SK-N-SH (cell line): ENCODE measurements around the gene SUPT3H. TPM values are rescaled to one million over a fixed set of nuclear protein-coding genes. Genes with fewer than 3 reads are reported as not detected.

Experiments
- CTCF ChIA-PET: fragments of 300-600, 350-600 bp; formaldehyde crosslinking; extraction: SDS; loops from one replicate; lab custom pipeline; 2021; lab: Yijun Ruan, JAX
- POLR2A ChIA-PET: fragments of 350-600 bp; sonication (Branson Sonifier 250); formaldehyde crosslinking; extraction: SDS; loops from one replicate; lab custom pipeline; 2020; ENCODE audit warnings: antibody characterized with exemption, inconsistent platforms; lab: Yijun Ruan, JAX
- DNase-seq: peaks from one replicate; pipeline ENCODE4 v3.0.0; 2012
- H2AFZ ChIP-seq: fragments of 200-600 bp; sonication (generic); 2 replicates; pipeline ENCODE4 v1.8.1; 2016; ENCODE audit warnings: antibody characterized with exemption, mild to moderate bottlenecking, low read depth
- H3F3A ChIP-seq: fragments of 200-600 bp; sonication (generic); replicated peaks from 2 replicates; pipeline ENCODE3; 2016; ENCODE audit warnings: antibody characterized with exemption, mild to moderate bottlenecking; ENCODE audit not compliant: insufficient read depth
- H3K27ac ChIP-seq, 2 experiments: fragments of 200-500 bp in 1 of 2; fragments of 200-600 bp in 1 of 2; sonication (Bioruptor generic) in 1 of 2; sonication (generic), shearing (Covaris generic) in 1 of 2; 2 replicates each; pipeline versions ENCODE4 v1.5.1 to v1.6.1; 2014 to 2016; ENCODE audit warnings: low read depth in 2 of 2, inconsistent platforms in 1 of 2, low read length in 1 of 2, mild to moderate bottlenecking in 1 of 2, mixed read lengths in 1 of 2
- H3K27me3 ChIP-seq: fragments of 200-600 bp; sonication (generic), shearing (Covaris generic); 2 replicates; pipeline ENCODE4 v1.6.1; 2016; ENCODE audit warnings: mixed run types; ENCODE audit not compliant: insufficient read depth
- H3K36me3 ChIP-seq, 2 experiments: fragments of 200-500 bp in 1 of 2; fragments of 200-600 bp in 1 of 2; sonication (Bioruptor generic) in 1 of 2; sonication (generic) in 1 of 2; replicated peaks in 1 of 2; 2 replicates each; pipeline versions ENCODE3 to v1.5.1; 2014 to 2016; ENCODE audit warnings: low read length in 1 of 2, mild to moderate bottlenecking in 1 of 2; ENCODE audit not compliant: insufficient read depth in 2 of 2, control insufficient read depth in 1 of 2
- H3K4me1 ChIP-seq, 2 experiments: fragments of 200-500 bp in 1 of 2; fragments of 200-600 bp in 1 of 2; sonication (Bioruptor generic) in 1 of 2; sonication (generic), shearing (Covaris generic) in 1 of 2; 2 replicates each; pipeline versions ENCODE4 v1.5.1 to v1.6.1; 2014 to 2016; ENCODE audit warnings: low read depth in 1 of 2, low read length in 1 of 2, mixed run types in 1 of 2; ENCODE audit not compliant: insufficient read depth in 2 of 2, control insufficient read depth in 1 of 2
- H3K4me2 ChIP-seq: fragments of 200-600 bp; sonication (generic), shearing (Covaris generic); 2 replicates; pipeline ENCODE4 v1.6.1; 2017; ENCODE audit warnings: mixed run types
- H3K4me3 ChIP-seq, 2 experiments: fragments of 200-500 bp in 1 of 2; fragments of 200-600 bp in 1 of 2; sonication (Bioruptor generic) in 1 of 2; sonication (generic), shearing (Covaris generic) in 1 of 2; 2 replicates each; pipeline versions ENCODE4 v1.5.1 to v1.8.1; 2014 to 2016; ENCODE audit warnings: low read depth in 2 of 2, inconsistent platforms in 1 of 2, low read length in 1 of 2, mild to moderate bottlenecking in 1 of 2, mixed read lengths in 1 of 2, moderate library complexity in 1 of 2
- H3K79me2 ChIP-seq: fragments of 200-600 bp; sonication (generic); 2 replicates; pipeline ENCODE4 v1.8.1; 2017; ENCODE audit warnings: mild to moderate bottlenecking; ENCODE audit not compliant: insufficient read depth
- H3K9ac ChIP-seq: fragments of 200-600 bp; sonication (generic); 2 replicates; pipeline ENCODE4 v1.6.1; 2017; ENCODE audit warnings: mixed run types
- H3K9me2 ChIP-seq: fragments of 200-600 bp; sonication (generic); 2 replicates; pipeline ENCODE4 v1.6.1; 2017; ENCODE audit warnings: mixed run types
- H3K9me3 ChIP-seq: fragments of 200-600 bp; sonication (generic); 2 replicates; pipeline ENCODE4 v1.6.1; 2017; ENCODE audit warnings: mixed run types, mild to moderate bottlenecking, moderate library complexity
- H4K20me1 ChIP-seq: fragments of 200-600 bp; sonication (generic); 2 replicates; pipeline ENCODE4 v1.6.1; 2017; ENCODE audit warnings: mild to moderate bottlenecking, mixed run types; ENCODE audit not compliant: insufficient read depth
- CHD2 ChIP-seq: fragments of 150-350 bp; IDR thresholded peaks from 2 replicates; pipeline ENCODE4 v1.6.1; 2018; ENCODE audit warnings: low read length; ENCODE audit not compliant: partially characterized antibody
- EP300 ChIP-seq, 2 experiments: IDR thresholded peaks; 2 replicates each; pipeline versions ENCODE4 v1.4.0 to v1.6.1; 2012; ENCODE audit warnings: borderline replicate concordance in 1 of 2, low read depth in 1 of 2, low read length in 1 of 2
- EZH2phosphoT487 ChIP-seq: fragments of 200-600 bp; sonication (generic); IDR thresholded peaks from 2 replicates; pipeline ENCODE4 v1.6.1; 2017; ENCODE audit warnings: low read depth, mixed run types, mild to moderate bottlenecking, antibody characterized with exemption, moderate library complexity, borderline replicate concordance
- FOSL2 ChIP-seq: IDR thresholded peaks from 2 replicates; pipeline ENCODE4 v1.4.0; 2012; ENCODE audit warnings: low read depth, mild to moderate bottlenecking, moderate library complexity, borderline replicate concordance
- FOXM1 ChIP-seq: IDR thresholded peaks from 2 replicates; pipeline ENCODE4 v1.4.0; 2012; ENCODE audit warnings: low read depth, mild to moderate bottlenecking
- GATA2 ChIP-seq: sonication (generic); formaldehyde crosslinking; IDR thresholded peaks from 2 replicates; pipeline ENCODE4 v1.5.0; 2020; ENCODE audit warnings: mild to moderate bottlenecking, missing genetic modification reagents
- IRF3 ChIP-seq: fragments of 150-350 bp; IDR thresholded peaks from 2 replicates; pipeline ENCODE4 v1.6.1; 2016; ENCODE audit warnings: mild to moderate bottlenecking, low read depth, low read length
- JUND ChIP-seq: IDR thresholded peaks from 2 replicates; pipeline ENCODE4 v1.4.0; 2012
- MAX ChIP-seq: IDR thresholded peaks from 2 replicates; pipeline ENCODE4 v1.4.0; 2012; ENCODE audit warnings: low read depth
- MEF2A ChIP-seq: IDR thresholded peaks from 2 replicates; pipeline ENCODE4 v1.4.0; 2012; ENCODE audit warnings: low read depth, borderline replicate concordance
- NRF1 ChIP-seq: IDR thresholded peaks from 2 replicates; pipeline ENCODE4 v1.6.1; 2012; ENCODE audit warnings: low read depth, mild to moderate bottlenecking, low read length
- RAD21 ChIP-seq: IDR thresholded peaks from 2 replicates; pipeline ENCODE4 v1.6.1; 2012; ENCODE audit warnings: mild to moderate bottlenecking, low read length
- RCOR1 ChIP-seq: fragments of 150-350 bp; IDR thresholded peaks from 2 replicates; pipeline ENCODE4 v1.6.1; 2017; ENCODE audit warnings: antibody characterized with exemption, low read length
- RXRA ChIP-seq: IDR thresholded peaks from 2 replicates; pipeline ENCODE4 v1.4.0; 2012; ENCODE audit warnings: low read depth, mild to moderate bottlenecking, borderline replicate concordance
- SIN3A ChIP-seq: IDR thresholded peaks from 2 replicates; pipeline ENCODE4 v1.6.1; 2012; ENCODE audit warnings: low read depth, mild to moderate bottlenecking, low read length, moderate library complexity, borderline replicate concordance
- SMC3 ChIP-seq: IDR thresholded peaks from 2 replicates; pipeline ENCODE4 v1.6.1; 2012; ENCODE audit warnings: low read depth, low read length, improper control_type of control experiment
- TCF12 ChIP-seq: IDR thresholded peaks from 2 replicates; pipeline ENCODE4 v1.4.0; 2012
- TEAD4 ChIP-seq: IDR thresholded peaks from 2 replicates; pipeline ENCODE4 v1.4.0; 2012; ENCODE audit warnings: mild to moderate bottlenecking, borderline replicate concordance; ENCODE audit not compliant: insufficient read depth
- USF1 ChIP-seq: IDR thresholded peaks from 2 replicates; pipeline ENCODE4 v1.4.0; 2012; ENCODE audit warnings: low read depth, borderline replicate concordance
- YY1 ChIP-seq: IDR thresholded peaks from 2 replicates; pipeline ENCODE4 v1.4.0; 2012; ENCODE audit warnings: low read depth, mild to moderate bottlenecking
- polyA plus RNA-seq, 3 experiments: library from polyadenylated mRNA; depleted of rRNA; stranded (reverse); fragments of >200 nt; gene quantifications; 2 replicates each; pipeline ENCODE4 v1.2.3, GENCODE V29; 2012

SUPT3H gene
- polyA plus RNA-seq, 1 of the 3 experiments (the other 2 are of a cell fraction), result 10.9 TPM

GRCh38 chr6:45369870-45370269 lies 7.9 kb downstream of the SUPT3H start (continued):
- no peak for TF ChIP-seq MEF2A
- no peak for TF ChIP-seq RAD21
- no peak for TF ChIP-seq TCF12
- TF ChIP-seq EZH2phosphoT487, result no peak
- TF ChIP-seq, all 33 proteins: peak for 0

DNA sequence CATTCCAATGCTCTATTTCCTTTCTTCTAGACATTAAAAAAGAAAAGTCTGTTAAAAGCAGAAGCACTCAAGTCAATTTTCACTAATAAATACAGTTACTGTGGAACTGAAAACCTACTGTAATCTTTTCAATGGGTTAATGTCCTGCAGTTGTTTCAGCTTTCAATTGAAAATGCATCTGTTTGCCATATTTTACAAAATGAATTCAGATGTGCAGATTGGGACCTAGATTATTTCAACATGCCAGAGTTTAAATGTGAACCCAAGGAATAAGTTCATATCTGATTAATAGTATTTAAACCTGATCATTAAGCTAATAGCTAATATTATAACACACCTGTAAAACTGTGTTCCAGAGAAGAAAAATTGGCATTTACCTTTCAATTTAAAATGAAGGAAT lies 9.7 kb downstream of the SUPT3H start:
- Histone ChIP-seq H3K4me1 (peaks cover 0 to 2% of the 10 kb centered on the region in 2 experiments; a peak in 1 of 4 replicates), H3K27ac (no peak overlapping the region), H3K36me3 (no peaks in the 10 kb centered on the region), H3K4me3 (no peak overlapping the region), H3K79me2 (no peaks in the 10 kb centered on the region), H3K4me2 (no peak overlapping the region), H3K9me2 (no peaks in the 10 kb centered on the region), H3K9ac (no peak overlapping the region), H3K9me3 (no peaks in the 10 kb centered on the region), H3K27me3 (no peaks in the 10 kb centered on the region), H3F3A (no peaks in the 10 kb centered on the region), H2AFZ (no peak overlapping the region), H4K20me1 (no peaks in the 10 kb centered on the region)
- CTCF ChIA-PET, result interaction anchor here (1.5 to 1.9 kb wide), 2 partner anchors 10 to 712 kb away, joined by 5 to 6 read pairs; no protein-coding TSS in a partner anchor
- TF ChIP-seq GATA2 (CRISPR knock-in tag) (peak; percentile 57), MAX (no peak), CHD2 (peak; percentile 41), YY1 (no peak), RXRA (no peak), SMC3 (no peak), USF1 (no peak), NRF1 (no peak), MEF2A (no peak), IRF3 (no peak), TCF12 (peak; percentile 18; the same call in 1 of the 2 replicates), TEAD4 (no peak), SIN3A (no peak), RCOR1 (peak; percentile 45; the same call in 1 of the 2 replicates), FOXM1 (no peak), JUND (no peak), FOSL2 (no peak), EP300 (IDR thresholded peaks at IDR 0.05; ENCODE audit: borderline replicate concordance in 1 of 2, low read depth in 1 of 2, low read length in 1 of 2) (no peak)
- POLR2A ChIA-PET, result interaction anchor here (1.0 kb wide), 1 partner anchor 10 kb away, joined by 3 read pairs; the partner anchor contains the start of gene SUPT3H
- DNase-seq, result no peak
